GM12801 (cell line): Measurements from ENCODE around the gene TXNL4A.

Experiments
- TF ChIP-seq, protein P1 (sequence below): IDR thresholded peaks from one replicate; pipeline ENCODE4 v1.5.1; 2011; ENCODE audit warnings: control low read depth; ENCODE audit not compliant: insufficient read length; ENCODE audit errors: extremely low read depth

TXNL4A gene

DNA sequence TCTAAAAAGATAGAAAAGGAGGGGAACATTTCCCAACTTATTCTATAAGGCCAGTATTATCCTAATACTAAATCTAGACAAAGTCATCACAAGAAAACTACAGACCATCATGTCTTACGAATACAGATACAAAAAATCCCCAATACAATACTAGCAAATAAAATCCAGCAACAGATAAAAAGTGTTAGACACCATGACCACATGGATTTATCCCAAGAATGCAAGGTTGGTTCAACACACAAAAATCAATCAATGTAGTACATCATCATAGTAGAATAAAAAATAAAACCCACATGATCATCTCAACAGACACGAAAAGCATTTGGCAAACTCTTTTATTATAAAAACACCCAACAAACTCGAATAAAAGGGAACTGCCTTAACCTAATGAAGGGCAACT, 55.5 kb downstream of the TXNL4A start:
- TF ChIP-seq, protein P1, sequence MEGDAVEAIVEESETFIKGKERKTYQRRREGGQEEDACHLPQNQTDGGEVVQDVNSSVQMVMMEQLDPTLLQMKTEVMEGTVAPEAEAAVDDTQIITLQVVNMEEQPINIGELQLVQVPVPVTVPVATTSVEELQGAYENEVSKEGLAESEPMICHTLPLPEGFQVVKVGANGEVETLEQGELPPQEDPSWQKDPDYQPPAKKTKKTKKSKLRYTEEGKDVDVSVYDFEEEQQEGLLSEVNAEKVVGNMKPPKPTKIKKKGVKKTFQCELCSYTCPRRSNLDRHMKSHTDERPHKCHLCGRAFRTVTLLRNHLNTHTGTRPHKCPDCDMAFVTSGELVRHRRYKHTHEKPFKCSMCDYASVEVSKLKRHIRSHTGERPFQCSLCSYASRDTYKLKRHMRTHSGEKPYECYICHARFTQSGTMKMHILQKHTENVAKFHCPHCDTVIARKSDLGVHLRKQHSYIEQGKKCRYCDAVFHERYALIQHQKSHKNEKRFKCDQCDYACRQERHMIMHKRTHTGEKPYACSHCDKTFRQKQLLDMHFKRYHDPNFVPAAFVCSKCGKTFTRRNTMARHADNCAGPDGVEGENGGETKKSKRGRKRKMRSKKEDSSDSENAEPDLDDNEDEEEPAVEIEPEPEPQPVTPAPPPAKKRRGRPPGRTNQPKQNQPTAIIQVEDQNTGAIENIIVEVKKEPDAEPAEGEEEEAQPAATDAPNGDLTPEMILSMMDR: no peak

DNA sequence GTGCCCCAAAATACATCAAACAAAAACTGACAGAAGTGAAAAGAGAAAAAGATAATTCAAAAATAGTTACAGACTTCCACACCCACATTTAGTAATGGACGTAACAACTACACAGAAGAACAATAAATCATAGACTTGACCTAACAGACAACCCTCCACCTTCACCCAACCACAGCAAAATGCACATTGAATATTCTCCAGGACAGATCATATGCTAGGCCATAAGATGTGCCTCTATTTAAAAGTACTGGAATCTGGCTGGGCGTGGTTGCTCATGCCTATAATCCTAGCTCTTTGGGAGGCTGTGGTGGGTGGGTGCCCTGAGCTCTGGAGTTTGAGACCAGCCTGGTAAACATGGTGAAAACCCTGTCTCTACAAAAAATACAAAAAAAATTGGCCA, 56.9 kb downstream of the TXNL4A start:
- TF ChIP-seq, protein P1: no peak

DNA sequence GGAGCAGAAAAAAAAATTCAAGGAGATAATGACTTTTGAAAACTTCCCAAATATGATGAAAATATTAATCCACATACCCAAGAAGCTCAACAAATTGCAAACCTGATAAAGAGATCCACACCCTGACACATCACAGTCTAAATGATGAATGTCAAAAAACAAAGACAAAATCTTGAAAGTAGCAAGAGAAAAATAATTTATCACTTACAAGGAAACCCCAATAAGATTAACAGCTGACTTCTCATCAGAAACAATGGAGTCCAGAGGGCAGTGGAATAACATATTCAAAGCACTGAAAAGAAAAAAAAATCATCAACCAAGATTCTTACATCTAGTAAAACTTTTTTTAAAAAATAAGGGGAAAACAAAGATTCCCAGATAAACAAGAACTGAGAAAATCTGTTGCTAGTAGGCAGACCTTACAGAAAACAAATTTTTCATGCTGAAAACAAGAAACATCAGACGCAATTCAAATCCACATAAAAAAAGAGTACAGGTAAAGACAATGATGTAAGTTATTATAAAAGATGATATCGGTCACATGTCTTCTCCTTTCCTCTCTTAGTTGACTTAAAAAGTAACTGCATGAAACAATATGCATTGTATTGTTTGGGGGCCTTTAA, 58.2 kb downstream of the TXNL4A start:
- TF ChIP-seq, protein P1: no peak

DNA sequence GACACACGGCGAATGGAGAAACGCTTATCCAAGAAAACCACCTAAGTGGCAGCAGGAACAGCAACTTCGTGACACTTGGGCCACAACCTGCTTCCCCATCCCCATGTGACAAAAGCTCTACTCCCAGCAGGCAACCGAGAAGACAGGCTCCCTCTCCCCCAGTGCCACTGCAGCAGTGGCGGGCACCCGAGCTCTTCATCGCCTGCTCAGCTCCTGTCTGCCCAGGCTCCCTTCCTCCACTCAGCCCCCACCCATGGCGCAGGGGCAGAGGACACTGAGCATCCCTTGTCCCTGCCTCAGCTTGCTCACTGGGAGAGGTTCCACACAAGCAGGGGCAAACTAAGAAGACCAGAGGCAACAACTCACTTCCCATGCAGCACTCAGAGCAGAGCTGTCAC, 59.8 kb downstream of the TXNL4A start:
- TF ChIP-seq, protein P1: no peak

DNA sequence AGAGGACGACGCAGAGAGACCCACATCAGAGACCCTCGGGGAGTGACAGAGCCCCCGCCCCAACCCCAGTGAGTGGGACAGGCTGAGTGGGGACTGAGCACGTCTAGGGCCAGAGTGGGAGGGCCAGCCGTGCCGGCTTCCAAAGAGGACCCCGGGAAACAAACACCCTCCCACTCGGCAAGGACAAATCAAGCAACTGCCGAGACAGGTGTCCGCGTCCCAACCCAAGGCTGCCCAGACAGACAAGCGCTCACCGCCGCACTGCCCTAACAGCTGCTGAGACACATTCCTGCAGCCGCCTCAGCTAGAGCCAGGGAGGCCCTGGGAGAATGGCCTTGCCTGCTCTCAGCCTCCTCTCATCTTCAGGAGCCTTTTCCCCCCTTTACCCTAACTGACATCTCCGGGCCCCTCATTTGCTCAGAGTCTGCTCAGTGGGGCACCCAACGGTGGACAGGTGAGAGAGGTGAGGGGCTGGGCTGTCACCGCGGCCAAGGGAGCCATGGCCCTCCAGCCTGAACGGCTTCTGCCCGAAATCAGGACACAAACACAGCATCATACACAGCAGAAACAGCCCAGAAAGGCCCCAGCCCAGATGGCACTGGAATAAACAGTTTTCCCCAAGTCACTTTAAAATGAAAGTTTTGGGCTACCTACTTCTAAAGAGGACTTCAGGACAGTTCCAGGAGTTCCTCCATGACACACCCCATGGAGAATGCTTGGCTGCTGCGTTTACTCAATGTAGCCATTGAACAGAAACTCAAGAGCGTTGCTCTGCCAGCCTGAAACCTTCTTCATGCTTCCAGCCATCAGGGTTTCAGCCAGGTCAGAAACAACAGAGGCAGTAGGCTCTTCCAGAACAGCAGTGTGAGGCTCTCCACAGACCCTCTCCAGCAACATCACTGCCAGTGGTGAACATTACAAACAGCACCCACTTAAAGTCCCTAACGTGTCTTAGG, 60.5 kb downstream of the TXNL4A start:
- TF ChIP-seq, protein P1: no peak

DNA sequence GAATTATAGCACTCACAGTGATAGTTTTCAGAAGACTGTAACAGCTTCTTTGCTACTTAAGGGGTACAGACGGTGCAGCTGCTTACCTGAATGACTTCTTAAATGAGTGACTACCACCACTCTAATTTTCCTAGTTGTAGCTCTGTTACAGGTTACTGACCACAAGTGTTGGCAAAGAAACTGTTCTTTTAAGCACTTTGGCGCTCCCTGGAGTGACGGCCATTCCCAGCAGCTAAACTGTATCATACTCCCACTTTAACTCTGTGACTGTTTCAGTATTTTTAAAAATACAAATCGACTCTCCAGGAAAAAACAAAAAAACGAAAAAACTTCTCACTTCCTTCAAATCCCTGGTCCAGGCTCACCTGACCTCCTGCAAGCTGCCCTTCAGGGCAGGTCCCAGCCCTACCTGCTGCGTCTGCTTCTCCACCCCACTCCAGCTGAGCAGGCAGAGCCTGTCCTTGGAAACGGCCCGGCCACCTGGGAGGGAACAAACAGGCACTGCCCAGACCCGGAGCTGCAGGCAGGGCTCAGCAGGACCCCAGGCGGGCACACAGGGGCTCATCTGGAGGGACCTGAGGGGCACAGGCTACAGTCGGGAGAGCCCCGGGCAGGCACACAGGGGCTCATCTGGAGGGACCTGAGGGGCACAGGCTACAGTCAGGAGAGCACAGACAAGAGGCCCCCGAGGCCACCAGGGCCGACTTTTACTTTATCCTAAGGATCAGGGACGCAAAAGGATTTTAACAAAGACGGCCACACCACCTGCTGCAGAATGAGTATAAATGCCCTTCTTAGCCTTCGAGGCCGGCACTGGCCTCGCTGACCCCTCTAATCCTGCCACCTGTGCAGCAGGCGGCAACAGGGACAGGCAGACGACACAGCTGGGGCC, 61.4 kb downstream of the TXNL4A start:
- TF ChIP-seq, protein P1: no peak

DNA sequence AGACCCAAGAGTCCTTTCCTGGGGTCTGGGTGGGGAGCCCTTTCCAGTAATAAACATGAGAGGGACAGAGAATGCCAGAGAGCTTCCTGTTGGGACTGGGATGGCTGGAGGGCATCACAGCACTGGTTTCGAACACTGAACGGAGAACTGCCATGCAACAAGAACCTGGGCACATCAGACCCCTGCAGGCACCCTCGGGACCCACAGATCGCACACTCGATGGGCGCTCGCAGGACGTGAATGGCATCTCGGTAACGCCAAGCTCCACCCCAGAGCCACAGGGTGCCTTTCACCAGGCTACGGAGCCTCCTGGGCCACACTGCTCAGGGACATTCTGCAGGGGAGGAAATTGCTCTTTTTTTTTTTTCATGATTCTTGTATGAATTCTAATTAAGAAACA, 62.1 kb downstream of the TXNL4A start:
- TF ChIP-seq, protein P1: no peak
